ENCODE results near the gene ADSL. TPM values are rescaled to one million over a fixed set of nuclear protein-coding genes. Genes with fewer than 3 reads are reported as not detected.

Gene ADSL
- total and polyA plus RNA-seq, 4 donors, result 19.4 to 54.5 (median 39.8) TPM

DNA sequence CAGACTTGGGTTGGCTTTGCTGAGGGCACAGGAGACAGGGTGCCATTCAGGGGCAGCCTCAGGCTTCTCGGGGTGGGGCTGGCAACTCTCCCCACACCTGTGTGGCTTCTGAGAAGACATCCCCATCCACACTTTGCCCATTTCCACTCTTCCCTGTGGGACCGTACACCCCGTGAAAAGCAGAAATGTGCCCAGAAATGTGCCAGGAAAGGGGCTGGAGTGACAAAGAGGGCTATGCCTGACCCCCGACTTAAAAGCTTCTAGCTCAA lies 74.7 kb downstream of the ADSL start:
- WGBS, result 95% methylated on average over 4 of the region's 4 CpGs
- no peak for TF ChIP-seq GABPA (IDR thresholded peaks at IDR 0.05 in 1 of 2, conservative IDR thresholded peaks at IDR 0.05 in 1 of 2)
- no peak for TF ChIP-seq RXRA (IDR thresholded peaks at IDR 0.05)
- TF ChIP-seq EGR1 (IDR thresholded peaks at IDR 0.05; ENCODE audit: low read depth in 2 of 2), result no peak
- TF ChIP-seq YY1 (IDR thresholded peaks at IDR 0.05), result no peak
- no peak for TF ChIP-seq HNF4A (conservative IDR thresholded peaks at IDR 0.05)
- TF ChIP-seq RAD21 (IDR thresholded peaks at IDR 0.05), result no peak
- no peak for TF ChIP-seq ZBTB33 (IDR thresholded peaks at IDR 0.05)
- TF ChIP-seq JUND (IDR thresholded peaks at IDR 0.05), result no peak
- TF ChIP-seq TAF1 (conservative IDR thresholded peaks at IDR 0.05), result no peak
- TF ChIP-seq, protein P1, sequence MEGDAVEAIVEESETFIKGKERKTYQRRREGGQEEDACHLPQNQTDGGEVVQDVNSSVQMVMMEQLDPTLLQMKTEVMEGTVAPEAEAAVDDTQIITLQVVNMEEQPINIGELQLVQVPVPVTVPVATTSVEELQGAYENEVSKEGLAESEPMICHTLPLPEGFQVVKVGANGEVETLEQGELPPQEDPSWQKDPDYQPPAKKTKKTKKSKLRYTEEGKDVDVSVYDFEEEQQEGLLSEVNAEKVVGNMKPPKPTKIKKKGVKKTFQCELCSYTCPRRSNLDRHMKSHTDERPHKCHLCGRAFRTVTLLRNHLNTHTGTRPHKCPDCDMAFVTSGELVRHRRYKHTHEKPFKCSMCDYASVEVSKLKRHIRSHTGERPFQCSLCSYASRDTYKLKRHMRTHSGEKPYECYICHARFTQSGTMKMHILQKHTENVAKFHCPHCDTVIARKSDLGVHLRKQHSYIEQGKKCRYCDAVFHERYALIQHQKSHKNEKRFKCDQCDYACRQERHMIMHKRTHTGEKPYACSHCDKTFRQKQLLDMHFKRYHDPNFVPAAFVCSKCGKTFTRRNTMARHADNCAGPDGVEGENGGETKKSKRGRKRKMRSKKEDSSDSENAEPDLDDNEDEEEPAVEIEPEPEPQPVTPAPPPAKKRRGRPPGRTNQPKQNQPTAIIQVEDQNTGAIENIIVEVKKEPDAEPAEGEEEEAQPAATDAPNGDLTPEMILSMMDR (IDR thresholded peaks at IDR 0.05; ENCODE audit: low read depth, low read length, missing input control), result no peak
- TF ChIP-seq, protein P2, sequence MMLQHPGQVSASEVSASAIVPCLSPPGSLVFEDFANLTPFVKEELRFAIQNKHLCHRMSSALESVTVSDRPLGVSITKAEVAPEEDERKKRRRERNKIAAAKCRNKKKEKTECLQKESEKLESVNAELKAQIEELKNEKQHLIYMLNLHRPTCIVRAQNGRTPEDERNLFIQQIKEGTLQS (IDR thresholded peaks at IDR 0.05), result no peak
- no peak for TF ChIP-seq FOXA2 (IDR thresholded peaks at IDR 0.05)
- no peak for TF ChIP-seq FOXA1 (IDR thresholded peaks at IDR 0.05)
- TF ChIP-seq SP1 (IDR thresholded peaks at IDR 0.05), result no peak
- no peak for TF ChIP-seq NR2F2 (IDR thresholded peaks at IDR 0.05)
- TF ChIP-seq MAX (IDR thresholded peaks at IDR 0.05), result no peak
- no peak for TF ChIP-seq REST (IDR thresholded peaks at IDR 0.05)
- TF ChIP-seq HNF4G (IDR thresholded peaks at IDR 0.05), result no peak
- Histone ChIP-seq H3K36me3 (ENCODE audit: control insufficient read depth in 4 of 4, insufficient read depth in 3 of 4, low read depth in 1 of 4, low read length in 3 of 4) (peaks cover 13 to 66% (median 16%) of the 10 kb centered on the region in 4 donors), H3K9ac (ENCODE audit: low read depth in 1 of 2, low read length in 2 of 2) (no peak overlapping the region), H3K27ac (ENCODE audit: low read depth in 1 of 2, low read length in 2 of 2) (no peak overlapping the region), H3K27me3 (ENCODE audit: control insufficient read depth in 4 of 4, insufficient read depth in 4 of 4, low read length in 3 of 4) (no peaks in the 10 kb centered on the region), H3K9me3 (ENCODE audit: control insufficient read depth in 4 of 4, low read length in 3 of 4) (no peaks in the 10 kb centered on the region), H3K4me3 (ENCODE audit: low read depth in 1 of 3, low read length in 3 of 3) (no peak overlapping the region), H3K4me1 (ENCODE audit: control insufficient read depth in 4 of 4, insufficient read depth in 4 of 4, low read length in 3 of 4) (no peaks in the 10 kb centered on the region)
- no peak for DNase-seq (ENCODE audit: low spot score)

- H3K27ac ChIP-seq (ENCODE audit: low read depth in 1 of 2, low read length in 2 of 2), result no peak overlapping the region
- peaks cover 10 to 61% (median 15%) of the 10 kb centered on the region in 4 donors for H3K36me3 ChIP-seq (ENCODE audit: control insufficient read depth in 4 of 4, insufficient read depth in 3 of 4, low read depth in 1 of 4, low read length in 3 of 4)
- H3K27me3 ChIP-seq (ENCODE audit: control insufficient read depth in 4 of 4, insufficient read depth in 4 of 4, low read length in 3 of 4), result no peaks in the 10 kb centered on the region
- no peak overlapping the region for H3K9ac ChIP-seq (ENCODE audit: low read depth in 1 of 2, low read length in 2 of 2)
- no peak overlapping the region for H3K4me3 ChIP-seq (ENCODE audit: low read depth in 1 of 3, low read length in 3 of 3)
- DNase-seq (ENCODE audit: low spot score), result no peak
- no peaks in the 10 kb centered on the region for H3K9me3 ChIP-seq (ENCODE audit: control insufficient read depth in 4 of 4, low read length in 3 of 4)
- no peaks in the 10 kb centered on the region for H3K4me1 ChIP-seq (ENCODE audit: control insufficient read depth in 4 of 4, insufficient read depth in 4 of 4, low read length in 3 of 4)
- WGBS, result 100% methylated on average over 1 of the region's 1 CpG
- TF ChIP-seq HNF4G (IDR thresholded peaks at IDR 0.05) (no peak), NR2F2 (IDR thresholded peaks at IDR 0.05) (no peak), RXRA (IDR thresholded peaks at IDR 0.05) (no peak), FOXA2 (IDR thresholded peaks at IDR 0.05) (no peak), JUND (IDR thresholded peaks at IDR 0.05) (no peak), REST (IDR thresholded peaks at IDR 0.05) (no peak), ZBTB33 (IDR thresholded peaks at IDR 0.05) (no peak), GABPA (IDR thresholded peaks at IDR 0.05 in 1 of 2, conservative IDR thresholded peaks at IDR 0.05 in 1 of 2) (no peak), TAF1 (conservative IDR thresholded peaks at IDR 0.05) (no peak)
- TF ChIP-seq, protein P2 (IDR thresholded peaks at IDR 0.05), result no peak
These were observed 75.6 kb downstream of the ADSL start for GRCh38 chr22:40421941-40422340.

All from liver (tissue), 9 donors.